Muscle layer of duodenum (tissue), 2 donors: ENCODE results near the gene PTTG1IP.
A peak's percentile ranks its signal among the peaks of the same experiment; 100 is the strongest.

ENCODE experiments used
- H3K27ac ChIP-seq: one replicate; pipeline ENCODE4 v1.7.0; 2013; ENCODE audit warnings: mild to moderate bottlenecking, low read length
- H3K27me3 ChIP-seq: one replicate; pipeline ENCODE4 v1.7.0; 2013; ENCODE audit warnings: low read depth, mild to moderate bottlenecking, control low read depth, low read length
- H3K36me3 ChIP-seq, 2 donors: one replicate each; pipeline ENCODE4 v1.7.0; 2013; ENCODE audit warnings: low read length in 2 of 2, control low read depth in 1 of 2, mild to moderate bottlenecking in 1 of 2; ENCODE audit not compliant: insufficient read depth in 2 of 2, control insufficient read depth in 1 of 2
- H3K4me1 ChIP-seq, 2 donors: one replicate each; pipeline ENCODE4 v1.7.0; 2013; ENCODE audit warnings: low read length in 2 of 2, mild to moderate bottlenecking in 2 of 2, control low read depth in 1 of 2, moderate library complexity in 1 of 2; ENCODE audit not compliant: insufficient read depth in 2 of 2, control insufficient read depth in 1 of 2
- H3K4me3 ChIP-seq, 2 donors: one replicate each; pipeline ENCODE4 v1.7.0; 2013; ENCODE audit warnings: low read length in 2 of 2, low read depth in 1 of 2, mild to moderate bottlenecking in 1 of 2
- H3K9me3 ChIP-seq, 2 donors: one replicate each; pipeline ENCODE4 v1.7.0; 2013; ENCODE audit warnings: low read length in 2 of 2, control low read depth in 1 of 2, mild to moderate bottlenecking in 1 of 2; ENCODE audit not compliant: control insufficient read depth in 1 of 2
- donor health status: healthy.

PTTG1IP gene

DNA sequence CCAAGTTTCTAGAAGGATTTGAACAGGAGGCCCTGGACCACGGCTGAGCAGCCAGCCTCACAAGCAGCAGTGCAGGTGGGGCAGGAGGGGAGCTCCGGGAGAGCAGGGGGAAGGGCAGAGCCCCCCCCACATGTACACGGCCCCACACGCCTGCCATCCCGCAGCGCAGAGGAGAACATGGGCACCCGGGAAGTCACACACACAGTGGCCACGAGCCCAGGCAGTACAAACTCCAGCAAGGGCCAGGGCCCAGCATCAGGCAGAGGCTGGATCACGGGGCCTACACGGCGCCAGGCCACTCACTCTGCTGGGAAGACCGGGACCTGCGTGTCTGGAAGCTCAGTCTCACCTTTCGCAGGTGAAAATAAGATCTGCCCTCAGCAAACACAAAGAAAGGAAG is 60.9 kb downstream of the PTTG1IP start:
- H3K4me1 ChIP-seq, result peaks cover 4 to 19% of the 10 kb centered on the region in 2 donors
- H3K27me3 ChIP-seq, result no peaks in the 10 kb centered on the region
- H3K27ac ChIP-seq, result no peak overlapping the region
- no peak overlapping the region for H3K4me3 ChIP-seq
- H3K36me3 ChIP-seq, result peaks cover 23 to 41% of the 10 kb centered on the region in 2 donors
- no peaks in the 10 kb centered on the region for H3K9me3 ChIP-seq

DNA sequence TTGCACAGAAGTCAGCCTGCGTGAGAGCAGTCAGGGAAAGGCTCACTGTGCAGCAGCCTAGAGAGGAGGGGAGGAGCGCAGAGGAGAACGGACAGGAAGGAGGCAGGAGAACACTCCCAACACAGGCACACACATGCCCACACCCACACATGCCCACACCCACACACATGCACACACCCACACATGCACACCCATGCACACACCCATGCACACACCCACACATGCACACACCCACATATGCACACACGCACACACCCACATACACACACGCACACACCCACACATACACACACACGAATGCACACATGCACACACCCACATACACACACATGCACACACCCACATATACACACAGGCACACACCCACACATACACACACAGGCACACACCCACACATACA is 62.7 kb downstream of the PTTG1IP start:
- H3K4me3 ChIP-seq, result no peak overlapping the region
- H3K27ac ChIP-seq, result no peak overlapping the region
- H3K4me1 ChIP-seq, result peaks cover 0 to 4% of the 10 kb centered on the region in 2 donors
- peaks cover 40 to 55% of the 10 kb centered on the region in 2 donors for H3K36me3 ChIP-seq
- no peaks in the 10 kb centered on the region for H3K9me3 ChIP-seq
- no peaks in the 10 kb centered on the region for H3K27me3 ChIP-seq

DNA sequence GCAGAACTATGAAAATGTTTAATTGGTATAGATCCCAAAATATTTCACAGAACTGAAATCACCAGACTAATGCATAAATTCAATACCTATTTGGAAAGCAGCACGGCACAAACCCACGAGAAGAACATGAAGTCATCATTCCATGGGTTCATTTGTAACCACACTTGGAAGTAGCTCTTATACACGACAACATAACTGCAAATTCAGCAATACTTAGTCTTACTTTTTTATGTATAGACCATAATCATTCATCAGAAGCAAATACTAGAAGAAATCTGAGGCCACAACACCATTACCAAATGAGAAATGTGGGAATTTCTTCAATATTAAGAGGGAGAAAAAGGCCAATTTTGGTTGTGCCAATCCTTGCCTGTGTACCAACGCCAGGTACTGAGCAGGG is 67.6 kb downstream of the PTTG1IP start:
- Histone ChIP-seq H3K4me3 (no peak overlapping the region), H3K27me3 (no peaks in the 10 kb centered on the region), H3K36me3 (peaks cover 50 to 51% of the 10 kb centered on the region in 2 donors), H3K4me1 (peaks cover 7 to 14% of the 10 kb centered on the region in 2 donors), H3K9me3 (no peaks in the 10 kb centered on the region), H3K27ac (no peak overlapping the region)

DNA sequence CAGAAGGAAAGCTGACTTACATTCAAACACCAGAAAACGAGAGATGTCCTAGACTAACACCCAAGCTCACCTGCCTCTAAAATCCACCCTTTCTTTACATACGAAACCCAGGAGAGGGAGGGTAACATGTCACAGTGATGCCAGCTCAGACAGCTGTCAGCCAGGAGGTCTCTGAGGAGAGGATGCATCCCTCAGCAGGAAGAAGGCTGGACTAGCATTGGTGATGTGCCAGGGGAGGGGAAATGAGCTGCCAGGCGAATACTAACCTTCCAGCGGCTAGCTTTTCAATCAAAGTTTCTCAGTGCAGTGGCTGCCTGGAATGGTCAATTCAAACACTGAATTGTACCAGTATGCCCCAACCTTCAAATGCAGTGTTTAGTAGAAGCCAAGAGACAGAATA is 68.3 kb downstream of the PTTG1IP start:
- no peak overlapping the region for H3K4me3 ChIP-seq
- peaks cover 7 to 20% of the 10 kb centered on the region in 2 donors for H3K4me1 ChIP-seq
- no peak overlapping the region for H3K27ac ChIP-seq
- H3K36me3 ChIP-seq, result peaks cover 46 to 48% of the 10 kb centered on the region in 2 donors
- no peaks in the 10 kb centered on the region for H3K9me3 ChIP-seq
- H3K27me3 ChIP-seq, result no peaks in the 10 kb centered on the region

DNA sequence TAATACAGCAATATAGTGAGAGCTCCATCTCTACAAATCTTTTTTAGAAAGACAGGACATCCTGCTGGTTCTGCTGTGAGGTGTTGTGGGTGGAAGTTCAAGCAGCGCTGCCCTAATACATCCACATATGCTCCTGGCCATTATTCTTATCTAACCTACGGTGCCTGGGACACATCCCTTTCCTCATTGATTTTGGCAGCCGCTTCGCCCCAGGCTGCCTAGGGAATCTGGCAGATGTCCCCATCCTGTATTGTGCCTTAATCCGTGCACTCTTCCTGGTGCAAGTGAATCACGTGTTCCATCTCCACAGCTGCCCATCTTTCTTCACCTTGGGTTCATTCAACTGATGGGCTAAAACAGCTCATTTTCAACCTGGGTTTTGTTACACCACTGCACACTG is 68.7 kb downstream of the PTTG1IP start:
- H3K36me3 ChIP-seq, result peaks cover 41 to 43% of the 10 kb centered on the region in 2 donors
- H3K9me3 ChIP-seq, result no peaks in the 10 kb centered on the region
- peaks cover 7 to 25% of the 10 kb centered on the region in 2 donors for H3K4me1 ChIP-seq
- H3K27ac ChIP-seq, result no peak overlapping the region
- H3K4me3 ChIP-seq, result no peak overlapping the region
- no peaks in the 10 kb centered on the region for H3K27me3 ChIP-seq

DNA sequence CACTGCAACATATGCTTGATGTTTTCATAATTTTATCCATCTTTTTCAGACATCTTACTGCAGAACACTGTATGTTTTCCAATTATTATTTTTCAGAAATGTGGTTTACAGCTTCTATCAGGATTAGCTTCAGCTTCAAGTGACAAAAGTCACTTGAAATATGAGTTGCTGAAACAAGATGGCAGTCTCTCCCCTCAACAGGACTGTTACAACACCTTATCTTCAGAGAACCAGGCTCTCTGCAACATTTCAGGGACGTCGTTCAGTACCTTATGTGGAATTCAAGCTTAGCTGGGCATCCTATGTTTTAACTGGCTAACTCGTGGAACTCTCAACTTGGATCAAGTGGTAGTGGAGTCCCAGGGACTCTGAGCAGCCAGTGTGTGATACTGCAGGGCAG is 69.8 kb downstream of the PTTG1IP start:
- Histone ChIP-seq H3K9me3 (no peaks in the 10 kb centered on the region), H3K27ac (no peak overlapping the region), H3K4me3 (no peak overlapping the region), H3K36me3 (peaks cover 39 to 40% of the 10 kb centered on the region in 2 donors), H3K27me3 (no peaks in the 10 kb centered on the region), H3K4me1 (peaks cover 7 to 29% of the 10 kb centered on the region in 2 donors)

DNA sequence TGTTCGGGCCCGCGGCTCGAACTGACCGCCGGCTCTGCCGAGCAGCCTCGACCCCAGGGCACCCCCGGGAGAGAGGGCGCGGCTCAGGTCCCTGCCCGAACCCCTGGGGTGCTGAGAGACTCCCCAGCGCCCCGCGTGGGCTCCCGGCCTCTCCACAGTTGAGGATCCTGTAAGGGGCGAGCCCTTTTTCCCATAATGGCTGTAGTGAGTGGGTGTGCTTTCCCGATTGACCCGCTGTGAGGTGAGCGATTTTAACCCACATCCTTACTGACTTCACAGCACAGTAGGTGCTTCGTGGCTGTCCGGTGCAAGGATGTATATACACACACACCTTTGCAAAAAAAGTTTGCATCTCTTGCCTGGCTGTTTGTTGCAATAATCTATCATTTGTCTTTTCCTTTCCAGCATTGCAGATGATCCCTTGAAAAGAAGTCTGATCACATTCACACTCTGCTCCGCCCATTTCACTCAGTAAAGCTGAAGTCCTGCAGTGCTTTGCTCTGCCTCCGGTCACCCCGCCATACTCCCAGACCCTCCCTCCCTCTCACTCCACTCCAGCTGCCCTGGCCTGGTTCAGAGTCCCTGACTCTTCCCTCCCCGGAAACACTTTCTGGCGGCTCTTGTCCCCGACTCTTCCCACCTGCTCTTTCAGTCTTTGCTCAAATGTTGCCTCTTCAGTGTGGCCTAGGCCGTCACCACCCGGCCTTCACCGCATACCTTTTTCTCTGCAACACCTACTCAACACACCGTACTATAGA is 70.9 kb downstream of the PTTG1IP start:
- peaks cover 35 to 42% of the 10 kb centered on the region in 2 donors for H3K36me3 ChIP-seq
- peak overlapping the region; percentile 82 to 99 for H3K4me3 ChIP-seq
- no peaks in the 10 kb centered on the region for H3K9me3 ChIP-seq
- no peak overlapping the region for H3K27ac ChIP-seq
- H3K27me3 ChIP-seq, result no peaks in the 10 kb centered on the region
- peaks cover 7 to 29% of the 10 kb centered on the region in 2 donors for H3K4me1 ChIP-seq

DNA sequence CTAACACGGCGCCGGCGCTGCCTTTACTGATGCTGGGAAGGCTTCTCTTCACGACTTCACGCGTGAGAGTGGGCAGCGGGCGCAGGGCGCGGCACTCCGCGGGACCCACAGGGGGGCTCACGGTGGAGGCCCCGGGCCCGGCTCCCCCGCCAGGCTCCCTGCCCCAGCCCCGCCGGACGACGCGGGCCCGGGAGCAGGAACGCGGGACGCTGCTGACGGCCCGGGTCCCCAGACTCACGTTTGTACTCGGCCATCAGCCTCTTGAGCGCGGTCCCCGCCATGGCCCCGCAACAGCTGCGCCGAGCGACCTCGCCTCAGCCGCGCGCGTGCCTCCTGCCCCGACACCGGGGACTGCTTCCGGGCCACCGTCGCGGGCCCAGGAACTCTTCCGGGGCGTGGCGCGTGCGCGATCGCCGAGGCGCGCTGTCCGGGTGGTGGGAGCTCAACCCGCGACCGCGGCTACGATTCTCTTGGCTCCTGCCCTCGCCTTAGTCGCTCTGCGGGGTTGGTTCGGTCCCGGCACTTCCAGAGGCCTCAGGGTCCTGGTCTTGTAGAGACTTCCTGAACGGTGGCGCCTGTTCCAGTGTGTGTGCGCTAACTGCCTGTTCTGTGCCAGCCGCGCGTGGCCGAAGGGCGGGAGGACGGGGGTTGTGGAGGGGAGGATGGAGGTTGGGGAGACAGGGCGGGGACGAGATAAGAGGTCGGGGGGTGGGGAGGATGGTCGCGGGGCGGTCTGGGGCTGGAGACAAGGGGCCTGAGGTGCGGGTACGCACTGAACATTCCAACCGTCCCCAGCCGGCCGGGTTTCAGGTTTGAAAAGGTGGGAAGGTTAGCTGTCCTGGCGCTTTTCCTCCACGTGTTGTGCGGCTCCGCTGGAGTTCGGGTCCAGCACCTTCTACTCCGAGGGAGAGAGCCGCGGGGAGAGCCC is 71.8 kb downstream of the PTTG1IP start, which contains the start of gene UBE2G2:
UBE2G2 (minus strand) TSS at position 353 of the 928 bp plus-strand sequence; CDS start at position 281, 72 bp downstream.
- Histone ChIP-seq H3K36me3 (peaks cover 31 to 37% of the 10 kb centered on the region in 2 donors), H3K4me3 (peak within 1 kb of the TSS; percentile 82 to 99), H3K27me3 (no peaks in the 10 kb centered on the region), H3K27ac (peak within 1 kb of the TSS; percentile 49), H3K4me1 (peaks cover 7 to 29% of the 10 kb centered on the region in 2 donors), H3K9me3 (no peaks in the 10 kb centered on the region)

DNA sequence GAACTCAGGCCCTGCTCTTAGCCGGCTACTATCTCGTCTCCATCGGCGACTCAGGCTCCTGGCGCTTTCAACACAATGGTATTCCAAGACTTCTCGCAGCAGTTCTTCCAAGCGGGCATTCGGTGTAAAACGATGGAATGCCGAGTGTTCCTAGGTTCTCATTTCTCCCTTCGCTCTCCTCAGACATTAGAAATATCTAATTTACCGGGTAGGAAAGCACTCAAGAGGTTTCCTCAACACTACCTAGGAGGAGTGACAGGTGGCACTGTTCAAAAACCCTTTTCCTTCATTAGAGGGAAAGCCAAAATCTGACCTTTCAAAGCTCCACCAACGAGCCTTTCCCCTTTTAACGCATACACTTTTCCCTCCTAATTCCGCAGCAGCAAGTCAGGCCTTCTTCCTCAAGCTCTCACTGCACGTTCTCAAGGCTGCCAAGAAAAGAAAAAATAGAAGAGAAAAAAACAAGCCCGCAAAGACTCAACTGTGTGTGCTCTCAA is 72.5 kb downstream of the PTTG1IP start:
- H3K4me3 ChIP-seq, result peak overlapping the region; percentile 82 to 99
- H3K36me3 ChIP-seq, result peaks cover 31 to 34% of the 10 kb centered on the region in 2 donors
- H3K4me1 ChIP-seq, result peaks cover 7 to 29% of the 10 kb centered on the region in 2 donors
- H3K27ac ChIP-seq, result peak overlapping the region; percentile 49
- no peaks in the 10 kb centered on the region for H3K27me3 ChIP-seq
- H3K9me3 ChIP-seq, result no peaks in the 10 kb centered on the region

DNA sequence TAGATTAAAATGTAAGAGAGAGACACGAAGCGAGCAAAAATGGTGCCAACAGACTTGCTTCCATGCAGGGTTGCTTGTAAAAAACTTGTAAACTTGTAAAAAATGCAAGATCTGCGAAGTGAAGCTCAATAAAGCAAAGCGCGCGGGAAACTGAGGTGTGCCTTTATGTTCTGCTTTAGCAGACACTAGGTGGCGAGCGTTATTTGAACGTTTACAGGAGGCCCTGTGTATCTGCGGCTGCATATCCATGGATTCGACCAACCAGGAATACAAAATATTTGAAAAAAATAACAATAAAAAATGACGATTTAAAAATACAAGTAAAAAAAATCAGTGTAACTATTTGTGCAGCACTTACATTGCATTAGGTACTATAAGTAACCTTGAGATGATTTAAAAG is 73.4 kb downstream of the PTTG1IP start:
- no peak overlapping the region for H3K27ac ChIP-seq
- H3K9me3 ChIP-seq, result no peaks in the 10 kb centered on the region
- no peaks in the 10 kb centered on the region for H3K27me3 ChIP-seq
- H3K36me3 ChIP-seq, result peaks cover 24 to 28% of the 10 kb centered on the region in 2 donors
- peak overlapping the region in 1 of 2 donors; percentile 82 for H3K4me3 ChIP-seq
- H3K4me1 ChIP-seq, result peaks cover 7 to 29% of the 10 kb centered on the region in 2 donors

DNA sequence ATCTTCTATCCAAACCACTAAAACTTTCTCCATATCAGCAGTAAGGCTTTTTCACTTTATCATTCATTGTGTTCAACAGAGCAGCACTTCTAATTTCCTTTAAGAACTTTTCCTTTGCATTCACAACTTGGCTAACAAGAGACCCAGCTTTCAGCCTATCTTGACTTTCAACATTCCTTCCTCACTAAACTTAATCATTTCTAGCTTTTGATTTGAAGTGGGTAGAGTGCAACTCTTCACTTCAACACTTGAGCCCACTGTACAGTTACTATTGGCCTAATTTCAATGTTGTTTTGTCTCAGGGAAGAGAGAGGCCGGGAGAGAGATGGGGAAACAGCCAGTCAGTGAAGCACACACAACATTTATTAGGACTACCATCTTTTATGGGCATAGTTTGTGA is 73.8 kb downstream of the PTTG1IP start:
- H3K9me3 ChIP-seq, result no peaks in the 10 kb centered on the region
- H3K4me3 ChIP-seq, result no peak overlapping the region
- H3K4me1 ChIP-seq, result peaks cover 7 to 29% of the 10 kb centered on the region in 2 donors
- no peaks in the 10 kb centered on the region for H3K27me3 ChIP-seq
- H3K27ac ChIP-seq, result no peak overlapping the region
- H3K36me3 ChIP-seq, result peaks cover 19 to 24% of the 10 kb centered on the region in 2 donors
